Stimulated activated CD4-positive, alpha-beta T cell treated with anti-CD3 and anti-CD28 coated beads, Interleukin-12 subunit alpha, Interleukin-12 subunit beta, amount 100 ng/mL, for 24 hours (primary cell): ENCODE measurements around the gene IRAG1.
"Not testable (repeated sequence)": the region's sequence is repeated elsewhere in the genome, so short reads cannot be mapped to it uniquely, and the experiment has no call there.

Source experiments
- DNase-seq, 2 experiments: peaks; one replicate each; pipeline ENCODE4 v3.0.0-alpha.2; 2020; ENCODE audit warnings: low read depth in 2 of 2

IRAG1 gene

GRCh38 chr11:10701982-10702381, 8.4 kb upstream of the IRAG1 start:
- DNase-seq = no peak

- no peak for DNase-seq
Measured at GRCh38 chr11:10699072-10699471, 5.5 kb upstream of the IRAG1 start.

- DNase-seq = no peak
Measured at GRCh38 chr11:10697323-10697620, 3.7 kb upstream of the IRAG1 start.

- DNase-seq = no peak
Measured at GRCh38 chr11:10696468-10697322, 3.1 kb upstream of the IRAG1 start.

GRCh38 chr11:10695833-10696232, 2.3 kb upstream of the IRAG1 start:
- no peak for DNase-seq

- DNase-seq = no peak
Measured at GRCh38 chr11:10694486-10695239, 1.1 kb upstream of the IRAG1 start.

GRCh38 chr11:10692531-10693115, 932 bp downstream of the IRAG1 start:
- no peak for DNase-seq

GRCh38 chr11:10688401-10688800, 5.2 kb downstream of the IRAG1 start:
- no peak for DNase-seq

- no peak for DNase-seq
Measured at GRCh38 chr11:10686311-10686710, 7.2 kb downstream of the IRAG1 start.

- DNase-seq = no peak
Measured at GRCh38 chr11:10683429-10683828, 10.1 kb downstream of the IRAG1 start.

- DNase-seq = no peak
Measured at GRCh38 chr11:10680956-10681487, 12.5 kb downstream of the IRAG1 start.

GRCh38 chr11:10680279-10680678, 13.3 kb downstream of the IRAG1 start:
- not testable (repeated sequence) for DNase-seq

GRCh38 chr11:10679644-10680043, 13.9 kb downstream of the IRAG1 start:
- DNase-seq = no peak

GRCh38 chr11:10678101-10678500, 15.5 kb downstream of the IRAG1 start:
- no peak for DNase-seq

- no peak for DNase-seq
Measured at GRCh38 chr11:10676919-10677318, 16.6 kb downstream of the IRAG1 start.

GRCh38 chr11:10674911-10675440, 18.6 kb downstream of the IRAG1 start:
- DNase-seq = no peak

- no peak for DNase-seq
Measured at GRCh38 chr11:10674440-10674855, 19.1 kb downstream of the IRAG1 start.

- no peak for DNase-seq
Measured at GRCh38 chr11:10673501-10674062, 20.0 kb downstream of the IRAG1 start.

GRCh38 chr11:10670099-10670498, 23.5 kb downstream of the IRAG1 start:
- no peak for DNase-seq

- DNase-seq = no peak
Measured at GRCh38 chr11:10669258-10670033, 24.1 kb downstream of the IRAG1 start.

GRCh38 chr11:10667521-10667885, 26.1 kb downstream of the IRAG1 start:
- DNase-seq = no peak
